SK-N-SH treated with all-trans-retinoic acid at 6 μM for 48 hours (cell line): ENCODE results near the gene CLMN.

Experiments
- ATAC-seq: fragments of 200-7000 bp; cut with Tn5 transposase; 3 replicates; pipeline ENCODE4 v1.9.1; 2020; ENCODE audit warnings: mild to moderate bottlenecking, moderate library complexity
- ARNTL ChIP-seq: fragments of 450-650 bp; formaldehyde crosslinking; IDR thresholded peaks from 2 replicates; pipeline ENCODE4 v1.5.0; 2020; ENCODE audit warnings: low read depth, mild to moderate bottlenecking, moderate library complexity, borderline replicate concordance
- BACH2 ChIP-seq: fragments of 250-450 bp; sonication (Bioruptor Pico); IDR thresholded peaks from 2 replicates; pipeline ENCODE4 v1.9.0; 2021; ENCODE audit warnings: mild to moderate bottlenecking, borderline replicate concordance
- CREB5 ChIP-seq: fragments of 250-450 bp; sonication (Bioruptor Pico); IDR thresholded peaks from 2 replicates; pipeline ENCODE4 v1.5.1; 2020; ENCODE audit warnings: low read depth, mild to moderate bottlenecking, moderate library complexity
- CSDC2 ChIP-seq: fragments of 250-450 bp; sonication (Bioruptor Pico); IDR thresholded peaks from 2 replicates; pipeline ENCODE4 v1.5.0; 2020; ENCODE audit warnings: mild to moderate bottlenecking, moderate library complexity
- ESRRG ChIP-seq: fragments of 250-450 bp; sonication (Bioruptor Pico); IDR thresholded peaks from 2 replicates; pipeline ENCODE4 v1.6.1; 2021; ENCODE audit warnings: mild to moderate bottlenecking
- OSR1 ChIP-seq: fragments of 250-450 bp; sonication (Bioruptor Pico); IDR thresholded peaks from 2 replicates; pipeline ENCODE4 v1.8.0; 2022; ENCODE audit warnings: moderate library complexity, mild to moderate bottlenecking, inconsistent platforms
- PATZ1 ChIP-seq: fragments of 250-450 bp; sonication (Bioruptor Pico); IDR thresholded peaks from 2 replicates; pipeline ENCODE4 v1.8.0; 2020; ENCODE audit warnings: mild to moderate bottlenecking, moderate library complexity, borderline replicate concordance
- POU6F1 ChIP-seq: fragments of 250-450 bp; sonication (Bioruptor Pico); IDR thresholded peaks from 2 replicates; pipeline ENCODE4 v1.8.0; 2021; ENCODE audit warnings: low read depth, mild to moderate bottlenecking, moderate library complexity, borderline replicate concordance
- PPARA ChIP-seq: fragments of 250-450 bp; sonication (Bioruptor Pico); IDR thresholded peaks from 2 replicates; pipeline ENCODE4 v1.5.0; 2020; ENCODE audit warnings: mild to moderate bottlenecking, borderline replicate concordance
- RARB ChIP-seq: fragments of 250-450 bp; sonication (Bioruptor Pico); IDR thresholded peaks from 2 replicates; pipeline ENCODE4 v1.8.0; 2021; ENCODE audit warnings: mild to moderate bottlenecking, moderate library complexity
- SNAI2 ChIP-seq: fragments of 250-450 bp; sonication (Bioruptor Pico); IDR thresholded peaks from 2 replicates; pipeline ENCODE4 v1.5.0; 2020; ENCODE audit warnings: mild to moderate bottlenecking, moderate library complexity
- TCF4 ChIP-seq: fragments of 250-450 bp; sonication (Bioruptor Pico); IDR thresholded peaks from 2 replicates; pipeline ENCODE4 v1.8.0; 2021; ENCODE audit warnings: mild to moderate bottlenecking, moderate library complexity, borderline replicate concordance
- TOX ChIP-seq: fragments of 250-450 bp; sonication (Bioruptor Pico); IDR thresholded peaks from 2 replicates; pipeline ENCODE4 v1.8.0; 2021; ENCODE audit warnings: mild to moderate bottlenecking, moderate library complexity, borderline replicate concordance
- TSHZ2 ChIP-seq: fragments of 250-450 bp; sonication (Bioruptor Pico); IDR thresholded peaks from 2 replicates; pipeline ENCODE4 v1.5.0; 2020; ENCODE audit warnings: mild to moderate bottlenecking, moderate library complexity
- ZC3H10 ChIP-seq: fragments of 250-450 bp; sonication (Bioruptor Pico); IDR thresholded peaks from 2 replicates; pipeline ENCODE4 v1.5.1; 2021; ENCODE audit warnings: mild to moderate bottlenecking, moderate library complexity
- ZFP30 ChIP-seq: fragments of 450-650 bp; formaldehyde crosslinking; IDR thresholded peaks from 2 replicates; pipeline ENCODE4 v1.5.0; 2022; ENCODE audit warnings: mild to moderate bottlenecking, moderate library complexity
- ZNF565 ChIP-seq: fragments of 450-650 bp; formaldehyde crosslinking; conservative IDR thresholded peaks from 2 replicates; pipeline ENCODE4 v1.5.0; 2020; ENCODE audit warnings: low read depth, mild to moderate bottlenecking, moderate library complexity
- ZNF70 ChIP-seq: fragments of 450-650 bp; formaldehyde crosslinking; IDR thresholded peaks from 2 replicates; pipeline ENCODE4 v1.5.0; 2020; ENCODE audit warnings: mild to moderate bottlenecking, moderate library complexity
- ZNF8 ChIP-seq: fragments of 450-650 bp; formaldehyde crosslinking; IDR thresholded peaks from 2 replicates; pipeline ENCODE4 v1.5.0; 2020; ENCODE audit warnings: mild to moderate bottlenecking, moderate library complexity

Gene CLMN

GRCh38 chr14:95258754-95259593, 60.7 kb downstream of the CLMN start (continued):
- no peak for TF ChIP-seq OSR1 (CRISPR knock-in tag)
- TF ChIP-seq TOX (CRISPR knock-in tag), result no peak
- no peak for TF ChIP-seq ZNF70 (CRISPR knock-in tag)
- no peak for TF ChIP-seq PPARA
- TF ChIP-seq CSDC2 (CRISPR knock-in tag), result no peak

GRCh38 chr14:95258156-95258555, 61.6 kb downstream of the CLMN start:
- TF ChIP-seq TSHZ2 (no peak), ZNF565 (CRISPR knock-in tag) (no peak), BACH2 (CRISPR knock-in tag) (no peak), CREB5 (CRISPR knock-in tag) (no peak)
- no peak for ATAC-seq

GRCh38 chr14:95257521-95257920, 62.2 kb downstream of the CLMN start:
- no peak for ATAC-seq
- TF ChIP-seq SNAI2 (CRISPR knock-in tag) (no peak), PPARA (no peak), ESRRG (no peak), OSR1 (CRISPR knock-in tag) (no peak), PATZ1 (CRISPR knock-in tag) (no peak), ZFP30 (no peak), ZNF70 (CRISPR knock-in tag) (no peak), ZNF565 (CRISPR knock-in tag) (no peak), ZNF8 (no peak), BACH2 (CRISPR knock-in tag) (no peak)
- TF ChIP-seq, all 23 proteins: peak for 0

GRCh38 chr14:95256776-95257060, 63.0 kb downstream of the CLMN start:
- TF ChIP-seq CSDC2 (CRISPR knock-in tag) (no peak), ZNF8 (no peak), POU6F1 (no peak), ZNF70 (CRISPR knock-in tag) (no peak), TCF4 (CRISPR knock-in tag) (no peak), BACH2 (CRISPR knock-in tag) (no peak), RARB (CRISPR knock-in tag) (no peak), ARNTL (CRISPR knock-in tag) (no peak), ZC3H10 (no peak)
- ATAC-seq, result no peak
